ENCODE measurements around the gene FIGLA. TPM values are rescaled to one million over a fixed set of nuclear protein-coding genes. Genes with fewer than 3 reads are reported as not detected.
"Not testable (repeated sequence)": the region's sequence is repeated elsewhere in the genome, so short reads cannot be mapped to it uniquely, and the experiment has no call there.

FIGLA gene
- total and polyA plus RNA-seq, 2 experiments from 2014 or later, result not detected

- no peak for TF ChIP-seq REST (IDR thresholded peaks at IDR 0.05; ENCODE audit: unreplicated experiment)
Observed at GRCh38 chr2:70806013-70806412, 15.6 kb upstream of the FIGLA start (continued).

- peaks cover 19% of the 10 kb centered on the region for H3K9me3 Mint-ChIP-seq
- Histone ChIP-seq H3K36me3 (ENCODE audit: insufficient read depth) (no peaks in the 10 kb centered on the region), H3F3A (replicated peaks; ENCODE audit: low read depth) (no peaks in the 10 kb centered on the region), H2AFZ (no peak overlapping the region), H4K20me1 (replicated peaks; ENCODE audit: insufficient read depth) (no peaks in the 10 kb centered on the region), H3K9me2 (ENCODE audit: insufficient read depth) (no peaks in the 10 kb centered on the region), H3K4me1 (ENCODE audit: insufficient read depth) (no peaks in the 10 kb centered on the region), H3K79me2 (replicated peaks; ENCODE audit: insufficient read depth) (no peaks in the 10 kb centered on the region), H3K4me3 (no peak overlapping the region), H3K27me3 (ENCODE audit: insufficient read depth) (peaks cover 17% of the 10 kb centered on the region; the same call in 1 of the 2 replicates), H3K4me2 (no peak overlapping the region), H3K27ac (ENCODE audit: low read depth) (no peak overlapping the region)
- ATAC-seq, result no peak
- H3K4me1 Mint-ChIP-seq, result peaks cover 2% of the 10 kb centered on the region; the same call in 1 of the 3 replicates
- TF ChIP-seq ZNF331 (CRISPR knock-in tag; IDR thresholded peaks at IDR 0.05; ENCODE audit: low read depth) (no peak), CREB1 (CRISPR knock-in tag; IDR thresholded peaks at IDR 0.05; ENCODE audit: low read depth) (no peak), JUNB (IDR thresholded peaks at IDR 0.05; ENCODE audit: unreplicated experiment) (no peak), STAT1 (IDR thresholded peaks at IDR 0.05; ENCODE audit: unreplicated experiment) (no peak), POLR2AphosphoS5 (IDR thresholded peaks at IDR 0.05; ENCODE audit: low read depth) (no peak)
- no peak overlapping the region for H3K27ac Mint-ChIP-seq
- H3K4me3 Mint-ChIP-seq, result no peak overlapping the region
- no peak for DNase-seq (ENCODE audit: low spot score)
- H3K27me3 Mint-ChIP-seq (ENCODE audit: insufficient read depth, low read depth, poor library complexity), result peaks cover 15% of the 10 kb centered on the region
- H3K36me3 Mint-ChIP-seq (ENCODE audit: low read depth), result peaks cover 7% of the 10 kb centered on the region
Observed at GRCh38 chr2:70801607-70802263, 11.3 kb upstream of the FIGLA start.

- H3K27me3 Mint-ChIP-seq (ENCODE audit: insufficient read depth, low read depth, poor library complexity), result peaks cover 15% of the 10 kb centered on the region
- no peak overlapping the region for H3K27ac Mint-ChIP-seq
Observed at GRCh38 chr2:70799706-70800105, 9.3 kb upstream of the FIGLA start.

GRCh38 chr2:70797996-70798395 is 7.6 kb upstream of the FIGLA start:
- H3K9me2 ChIP-seq (ENCODE audit: insufficient read depth); H2AFZ ChIP-seq; H3K27ac ChIP-seq (ENCODE audit: low read depth); H3K36me3 Mint-ChIP-seq (ENCODE audit: low read depth); DNase-seq (ENCODE audit: low spot score); ATAC-seq; H3K4me1 ChIP-seq (ENCODE audit: insufficient read depth); H3K4me3 Mint-ChIP-seq; H3K36me3 ChIP-seq (ENCODE audit: insufficient read depth); H3K4me2 ChIP-seq; H3K79me2 ChIP-seq (replicated peaks; ENCODE audit: insufficient read depth); H4K20me1 ChIP-seq (replicated peaks; ENCODE audit: insufficient read depth); H3K4me3 ChIP-seq; H3K27ac Mint-ChIP-seq; H3F3A ChIP-seq (replicated peaks; ENCODE audit: low read depth): not testable (repeated sequence)
- H3K27me3 ChIP-seq (ENCODE audit: insufficient read depth), result peaks cover 46% of the 10 kb centered on the region
- peaks cover 19% of the 10 kb centered on the region for H3K9me3 Mint-ChIP-seq
- peaks cover 12% of the 10 kb centered on the region for H3K4me1 Mint-ChIP-seq
- peaks cover 15% of the 10 kb centered on the region for H3K27me3 Mint-ChIP-seq (ENCODE audit: insufficient read depth, low read depth, poor library complexity)

More at GRCh38 chr2:70799706-70800105, 9.3 kb upstream of the FIGLA start:
- Histone ChIP-seq H3K27ac (ENCODE audit: low read depth) (no peak overlapping the region), H3F3A (replicated peaks; ENCODE audit: low read depth) (no peaks in the 10 kb centered on the region), H3K4me1 (ENCODE audit: insufficient read depth) (peaks cover 3% of the 10 kb centered on the region; the same call in 1 of the 2 replicates), H3K4me3 (no peak overlapping the region), H3K4me2 (no peak overlapping the region), H3K27me3 (ENCODE audit: insufficient read depth) (peaks cover 30% of the 10 kb centered on the region; the same call in 1 of the 2 replicates), H2AFZ (no peak overlapping the region), H3K79me2 (replicated peaks; ENCODE audit: insufficient read depth) (no peaks in the 10 kb centered on the region), H3K36me3 (ENCODE audit: insufficient read depth) (no peaks in the 10 kb centered on the region), H3K9me2 (ENCODE audit: insufficient read depth) (no peaks in the 10 kb centered on the region), H4K20me1 (replicated peaks; ENCODE audit: insufficient read depth) (no peaks in the 10 kb centered on the region)
- no peak for TF ChIP-seq CTCF (conservative IDR thresholded peaks at IDR 0.05; ENCODE audit: low read depth in 2 of 2)
- no peak for TF ChIP-seq EZH2 (IDR thresholded peaks at IDR 0.05; ENCODE audit: low read depth, unreplicated experiment)
- H3K4me1 Mint-ChIP-seq, result peaks cover 12% of the 10 kb centered on the region
- peaks cover 19% of the 10 kb centered on the region for H3K9me3 Mint-ChIP-seq
- no peak for ATAC-seq
- no peak overlapping the region for H3K4me3 Mint-ChIP-seq
- peaks cover 7% of the 10 kb centered on the region for H3K36me3 Mint-ChIP-seq (ENCODE audit: low read depth)
- DNase-seq (ENCODE audit: low spot score), result no peak

Measured in GM23338 (cell line).